Karpas-422 (cell line): ENCODE data around the gene STX8. TPM values are rescaled to one million over a fixed set of nuclear protein-coding genes. Genes with fewer than 3 reads are reported as not detected.

Source experiments
- DNase-seq: peaks from one replicate; pipeline ENCODE4 v3.0.0-alpha.2; 2015
- H2AFZ ChIP-seq: fragments of 200-600 bp; sonication (generic); 2 replicates; pipeline ENCODE4 v1.6.1; 2014; ENCODE audit warnings: antibody characterized with exemption, low read length, mixed read lengths
- H3K27ac ChIP-seq: fragments of 200-600 bp; sonication (generic); 2 replicates; pipeline ENCODE4 v1.5.1; 2014; ENCODE audit warnings: mild to moderate bottlenecking, low read length, moderate library complexity
- H3K27me3 ChIP-seq: fragments of 200-600 bp; sonication (generic); 2 replicates; pipeline ENCODE4 v1.6.1; 2014; ENCODE audit warnings: low read length, mixed read lengths
- H3K36me3 ChIP-seq: fragments of 200-600 bp; sonication (generic); 2 replicates; pipeline ENCODE4 v1.6.1; 2014; ENCODE audit warnings: low read length, mixed read lengths; ENCODE audit not compliant: insufficient read depth
- H3K4me1 ChIP-seq: fragments of 200-600 bp; sonication (generic); 2 replicates; pipeline ENCODE4 v1.6.1; 2014; ENCODE audit warnings: mild to moderate bottlenecking, low read length, mixed read lengths
- H3K4me2 ChIP-seq: fragments of 200-600 bp; sonication (generic); 2 replicates; pipeline ENCODE4 v1.6.1; 2014; ENCODE audit warnings: low read length, low read depth, mild to moderate bottlenecking; ENCODE audit not compliant: poor library complexity, severe bottlenecking
- H3K4me3 ChIP-seq: fragments of 200-600 bp; sonication (generic); 2 replicates; pipeline ENCODE4 v1.5.1; 2014; ENCODE audit warnings: mild to moderate bottlenecking, antibody characterized with exemption, low read length, mixed read lengths
- H3K79me2 ChIP-seq: fragments of 200-600 bp; sonication (generic); 2 replicates; pipeline ENCODE4 v1.6.1; 2014; ENCODE audit warnings: mild to moderate bottlenecking, low read length, mixed read lengths
- H3K9ac ChIP-seq: fragments of 200-600 bp; sonication (generic); 2 replicates; pipeline ENCODE4 v1.6.0; 2014; ENCODE audit warnings: low read length
- H3K9me2 ChIP-seq: fragments of 200-600 bp; sonication (generic), shearing (Covaris generic); replicated peaks from 2 replicates; pipeline ENCODE4 v1.6.0; 2014; ENCODE audit warnings: mild to moderate bottlenecking, low read length, moderate library complexity; ENCODE audit not compliant: insufficient read depth
- H3K9me3 ChIP-seq: fragments of 300-700, 200-600 bp; sonication (generic); 2 replicates; pipeline ENCODE4 v1.6.1; 2014; ENCODE audit warnings: low read length, mixed read lengths
- H4K20me1 ChIP-seq: fragments of 200-600 bp; sonication (generic); 2 replicates; pipeline ENCODE4 v1.6.1; 2014; ENCODE audit warnings: mild to moderate bottlenecking, antibody characterized with exemption, low read length, low read depth; ENCODE audit not compliant: insufficient read depth
- total RNA-seq: library from RNA; depleted of rRNA; stranded (reverse); fragments of >200 nt; shearing (Covaris generic); gene quantifications from 2 replicates; pipeline ENCODE4 v1.2.3, GENCODE V29; 2014; ENCODE audit warnings: low replicate concordance

The STX8 gene
- total RNA-seq, 1 experiment from 2014 or later = 40.0 TPM

DNA sequence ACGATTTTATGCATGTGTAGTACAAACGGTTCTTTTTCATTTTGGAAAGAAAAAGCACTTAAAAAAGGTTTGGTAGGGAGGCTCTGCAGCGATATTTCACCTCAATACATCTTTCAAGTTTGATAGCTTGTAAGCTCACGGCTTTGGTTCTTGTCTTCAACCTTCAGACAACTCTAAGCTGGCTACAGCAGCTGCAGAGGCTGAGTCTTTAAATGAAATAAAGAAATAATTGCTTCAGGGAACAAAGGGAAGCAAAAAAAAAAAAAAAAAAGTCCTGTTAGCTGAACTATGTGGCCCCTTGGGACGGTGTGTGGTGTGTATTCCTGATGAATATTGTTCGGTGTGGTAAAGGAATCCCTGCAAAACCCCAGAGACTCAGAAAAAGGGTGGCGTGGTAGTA is 289.2 kb downstream of the STX8 start:
- Histone ChIP-seq H3K27ac (no peak overlapping the region), H3K79me2 (no peaks in the 10 kb centered on the region), H2AFZ (no peak overlapping the region), H3K27me3 (no peaks in the 10 kb centered on the region), H3K4me2 (no peak overlapping the region), H3K9ac (no peak overlapping the region), H3K4me1 (no peaks in the 10 kb centered on the region), H3K36me3 (no peaks in the 10 kb centered on the region), H4K20me1 (no peaks in the 10 kb centered on the region; the same call in 1 of the 2 replicates), H3K9me2 (no peaks in the 10 kb centered on the region), H3K9me3 (no peaks in the 10 kb centered on the region), H3K4me3 (no peak overlapping the region)
- no peak for DNase-seq

- DNase-seq = no peak
- Histone ChIP-seq H3K9me3 (no peaks in the 10 kb centered on the region), H3K36me3 (no peaks in the 10 kb centered on the region), H3K4me1 (no peaks in the 10 kb centered on the region), H3K4me2 (no peak overlapping the region), H2AFZ (no peak overlapping the region), H3K27ac (no peak overlapping the region), H3K9ac (no peak overlapping the region), H3K4me3 (no peak overlapping the region), H3K79me2 (no peaks in the 10 kb centered on the region), H3K27me3 (no peaks in the 10 kb centered on the region), H3K9me2 (no peaks in the 10 kb centered on the region), H4K20me1 (no peaks in the 10 kb centered on the region; the same call in 1 of the 2 replicates)
Observed at GRCh38 chr17:9285602-9286427, 289.8 kb downstream of the STX8 start.

DNA sequence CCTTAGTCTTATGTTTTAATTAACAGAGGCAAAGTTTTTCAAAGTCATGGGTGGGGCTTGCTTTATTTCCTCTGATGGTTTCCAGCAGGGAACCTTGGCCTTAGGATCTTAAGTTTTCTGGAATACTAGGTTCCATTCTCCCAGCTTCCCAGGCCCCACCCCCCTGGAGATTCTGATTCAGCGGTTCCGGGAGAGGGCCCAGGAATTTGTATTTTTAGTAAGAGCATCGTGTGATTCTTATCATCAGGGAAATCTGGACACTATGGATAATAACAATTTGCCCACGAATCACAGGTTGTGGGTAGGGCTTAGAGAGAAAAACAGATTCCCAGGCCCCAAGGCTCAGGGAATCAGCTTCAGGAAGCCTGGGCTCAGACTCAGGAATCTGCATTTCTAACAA is 290.7 kb downstream of the STX8 start:
- Histone ChIP-seq H3K27ac (no peak overlapping the region), H3K4me2 (no peak overlapping the region), H3K4me1 (no peaks in the 10 kb centered on the region), H4K20me1 (no peaks in the 10 kb centered on the region; the same call in 1 of the 2 replicates), H3K9ac (no peak overlapping the region), H3K79me2 (no peaks in the 10 kb centered on the region), H3K4me3 (no peak overlapping the region), H3K9me3 (no peaks in the 10 kb centered on the region), H3K9me2 (no peaks in the 10 kb centered on the region), H3K27me3 (no peaks in the 10 kb centered on the region), H2AFZ (no peak overlapping the region), H3K36me3 (no peaks in the 10 kb centered on the region)
- no peak for DNase-seq

DNA sequence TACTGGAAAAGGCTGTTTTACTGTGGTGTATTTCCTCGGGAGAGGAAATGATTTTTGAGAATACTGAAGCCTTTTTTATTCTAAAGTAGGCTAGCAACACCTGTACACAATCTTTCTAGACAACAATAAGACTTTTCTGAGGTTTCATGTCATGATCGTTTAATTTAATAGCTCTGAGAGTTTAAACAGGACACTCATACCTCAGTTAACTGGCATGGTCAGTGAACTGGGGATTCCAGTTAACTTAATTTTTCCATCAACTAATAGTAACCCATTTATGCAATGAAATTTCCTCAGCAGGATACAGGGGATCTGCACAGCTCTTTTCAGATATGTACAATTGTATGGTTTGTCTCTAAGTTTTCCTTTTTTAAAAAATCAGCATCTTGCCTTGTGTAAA is 291.7 kb downstream of the STX8 start:
- H3K79me2 ChIP-seq = no peaks in the 10 kb centered on the region

DNA sequence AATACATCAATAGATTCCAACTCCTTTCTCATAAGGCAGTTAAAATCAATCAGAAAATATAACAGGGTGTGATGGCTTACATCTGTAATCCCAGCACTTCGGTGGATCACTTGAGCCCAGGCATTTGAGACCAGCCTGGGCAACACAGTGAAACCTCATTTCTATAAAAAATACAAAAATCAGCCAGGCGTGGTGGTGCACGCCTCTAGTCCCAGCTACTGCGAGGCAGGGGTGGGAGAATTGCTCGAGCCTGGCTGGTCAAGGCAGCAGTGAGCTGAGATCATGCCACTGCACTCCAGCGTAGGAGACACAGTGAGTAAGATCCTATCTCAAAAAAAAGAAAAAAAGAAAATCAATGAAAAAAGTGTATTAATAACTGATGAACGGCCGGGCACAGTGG is 295.7 kb downstream of the STX8 start:
- Histone ChIP-seq H3K9me3 (no peaks in the 10 kb centered on the region), H3K9ac (no peak overlapping the region), H3K9me2 (no peaks in the 10 kb centered on the region), H3K27ac (no peak overlapping the region), H3K4me2 (no peak overlapping the region), H3K4me1 (no peaks in the 10 kb centered on the region), H3K79me2 (no peaks in the 10 kb centered on the region), H3K4me3 (no peak overlapping the region), H3K27me3 (no peaks in the 10 kb centered on the region), H2AFZ (no peak overlapping the region), H3K36me3 (no peaks in the 10 kb centered on the region), H4K20me1 (no peaks in the 10 kb centered on the region; the same call in 1 of the 2 replicates)
- DNase-seq = no peak

More for the DNA sequence above, 291.7 kb downstream of the STX8 start:
- H4K20me1 ChIP-seq = no peaks in the 10 kb centered on the region; the same call in 1 of the 2 replicates
- no peak overlapping the region for H2AFZ ChIP-seq
- H3K9me3 ChIP-seq = no peaks in the 10 kb centered on the region
- no peak overlapping the region for H3K9ac ChIP-seq
- H3K9me2 ChIP-seq = no peaks in the 10 kb centered on the region
- DNase-seq = no peak
- H3K27me3 ChIP-seq = no peaks in the 10 kb centered on the region
- no peak overlapping the region for H3K4me3 ChIP-seq
- H3K36me3 ChIP-seq = no peaks in the 10 kb centered on the region
- H3K4me1 ChIP-seq = no peaks in the 10 kb centered on the region
- H3K4me2 ChIP-seq = no peak overlapping the region
- H3K27ac ChIP-seq = no peak overlapping the region

- no peak overlapping the region for H2AFZ ChIP-seq
- H3K9me2 ChIP-seq = no peaks in the 10 kb centered on the region
- H3K4me1 ChIP-seq = no peaks in the 10 kb centered on the region
- H3K27me3 ChIP-seq = no peaks in the 10 kb centered on the region
- H3K27ac ChIP-seq = no peak overlapping the region
- no peaks in the 10 kb centered on the region for H3K9me3 ChIP-seq
- no peak overlapping the region for H3K4me2 ChIP-seq
- H3K9ac ChIP-seq = no peak overlapping the region
- no peaks in the 10 kb centered on the region for H4K20me1 ChIP-seq
- no peaks in the 10 kb centered on the region for H3K79me2 ChIP-seq
- no peaks in the 10 kb centered on the region for H3K36me3 ChIP-seq
- no peak overlapping the region for H3K4me3 ChIP-seq
- DNase-seq = no peak
Observed at GRCh38 chr17:9274973-9275372, 300.6 kb downstream of the STX8 start.

GRCh38 chr17:9273428-9274391 is 301.9 kb downstream of the STX8 start:
- H3K9ac ChIP-seq = no peak overlapping the region
- H4K20me1 ChIP-seq = no peaks in the 10 kb centered on the region
- H3K27ac ChIP-seq = no peak overlapping the region
- no peak overlapping the region for H3K4me3 ChIP-seq
- no peaks in the 10 kb centered on the region for H3K4me1 ChIP-seq
- H2AFZ ChIP-seq = no peak overlapping the region
- H3K79me2 ChIP-seq = no peaks in the 10 kb centered on the region
- H3K4me2 ChIP-seq = no peak overlapping the region
- H3K27me3 ChIP-seq = no peaks in the 10 kb centered on the region
- DNase-seq = no peak
- H3K36me3 ChIP-seq = no peaks in the 10 kb centered on the region
- no peaks in the 10 kb centered on the region for H3K9me2 ChIP-seq
- H3K9me3 ChIP-seq = no peaks in the 10 kb centered on the region
